Naive thymus-derived CD8-positive, alpha-beta T cell (primary cell): Measurements from ENCODE around the gene ZC3H18. TPM values are rescaled to one million over a fixed set of nuclear protein-coding genes. Genes with fewer than 3 reads are reported as not detected.

Experiments
- ATAC-seq, 2 donors: fragments of 150-1000 bp; cut with Tn5 transposase in 1 of 2; sonication (Bioruptor Pico), chemical (Tn5 transposase) in 1 of 2; 1 replicate in 1 of 2; 2 replicates in 1 of 2; pipeline ENCODE4 v1.10.0; 2021; ENCODE audit warnings: mild to moderate bottlenecking in 2 of 2, moderate library complexity in 2 of 2
- POLR2A ChIA-PET: fragments of 350-600 bp; sonication (Branson Sonifier 250); formaldehyde crosslinking; loops from one replicate; lab custom pipeline; 2021; ENCODE audit warnings: antibody characterized with exemption; lab: Charles Lee
- DNase-seq, 10 donors: peaks; one replicate each; pipeline versions ENCODE4 v3.0.0 to v3.0.0-alpha.2; 2020 to 2022
- H3K27ac Mint-ChIP-seq, 10 donors: one replicate each; pipeline ENCODE4 v1.8.0; 2020 to 2022; ENCODE audit warnings: mild to moderate bottlenecking in 10 of 10, mixed read lengths in 10 of 10, moderate library complexity in 4 of 10, inconsistent platforms in 1 of 10
- H3K27me3 Mint-ChIP-seq, 5 donors: one replicate each; pipeline ENCODE4 v1.8.0; 2021 to 2022; ENCODE audit warnings: mixed read lengths in 5 of 5
- H3K36me3 Mint-ChIP-seq, 3 donors: one replicate each; pipeline ENCODE4 v1.8.0; 2020 to 2022; ENCODE audit warnings: mixed read lengths in 3 of 3, mild to moderate bottlenecking in 2 of 3, inconsistent platforms in 1 of 3
- H3K4me1 Mint-ChIP-seq, 4 donors: one replicate each; pipeline ENCODE4 v1.8.0; 2021 to 2022; ENCODE audit warnings: mixed read lengths in 4 of 4
- H3K4me3 Mint-ChIP-seq, 10 donors: one replicate each; pipeline ENCODE4 v1.8.0; 2020 to 2022; ENCODE audit warnings: mild to moderate bottlenecking in 10 of 10, mixed read lengths in 10 of 10, moderate library complexity in 6 of 10, inconsistent platforms in 1 of 10
- H3K9me3 Mint-ChIP-seq, 9 donors: one replicate each; pipeline ENCODE4 v1.8.0; 2020 to 2022; ENCODE audit warnings: mixed read lengths in 9 of 9, mild to moderate bottlenecking in 3 of 9, inconsistent platforms in 1 of 9, moderate library complexity in 1 of 9
- polyA plus RNA-seq, 3 donors: library from polyadenylated mRNA; unstranded; fragments of 300-500 nt; fragmentation: Illumina TruSeq; gene quantifications; one replicate each; pipeline ENCODE4 v1.2.3, GENCODE V29; 2021
- total RNA-seq, 8 experiments: library from RNA in 2 of 8; stranded (reverse) in 2 of 8; gene quantifications; one replicate each; pipeline ENCODE4 v1.2.3 and lab custom pipeline; 2021 to 2026

The ZC3H18 gene
- total RNA-seq (10 to 100 TPM; 78.7 to 81.2 TPM), polyA plus RNA-seq (10 to 100 TPM in 2 of 3 donors, 1 to 10 TPM in 1; 7.3 to 25.1 (median 15.9) TPM), total RNA-seq (lab: John Stamatoyannopoulos, UW) (77.6 to 130 (median 98.5) reads per million in 6 experiments)

- Mint-ChIP-seq H3K27me3 (no peaks in the 10 kb centered on the region), H3K9me3 (no peaks in the 10 kb centered on the region), H3K4me1 (peaks cover 2 to 47% (median 32%) of the 10 kb centered on the region in 4 donors), H3K36me3 (peaks cover 0 to 20% (median 4%) of the 10 kb centered on the region in 3 donors), H3K27ac (peak within 1 kb of the TSS; percentile 78 to 95 (median 92)), H3K4me3 (peak within 1 kb of the TSS; percentile 81 to 94 (median 88))
- POLR2A ChIA-PET, result interaction anchor here (0.6 to 2.1 kb wide), 17 partner anchors 15 to 804 kb away, joined by 3 to 27 read pairs (median 4); partner anchors contain the start of genes BANP, GALNS, KLHDC4 and MVD
- ATAC-seq, result peak; percentile 86 to 87
- peak; percentile 88 to 100 (median 96) for DNase-seq
Measured at GRCh38 chr16:88569985-88570690, at the start of gene ZC3H18. ZC3H18 (plus strand) TSS chr16:88570403; CDS start chr16:88577124, 6,721 bp downstream.

GRCh38 chr16:88521674-88522073, 48.5 kb upstream of the ZC3H18 start:
- Mint-ChIP-seq H3K9me3 (peaks cover 0 to 31% (median 0%) of the 10 kb centered on the region in 9 donors), H3K4me3 (no peak overlapping the region), H3K36me3 (no peaks in the 10 kb centered on the region), H3K4me1 (peaks cover 0 to 15% (median 7%) of the 10 kb centered on the region in 4 donors), H3K27ac (peak overlapping the region in 3 of 10 donors; percentile 15 to 79 (median 66)), H3K27me3 (no peaks in the 10 kb centered on the region)
- POLR2A ChIA-PET, result no interaction called here
- DNase-seq, result no peak
- ATAC-seq, result no peak

DNA sequence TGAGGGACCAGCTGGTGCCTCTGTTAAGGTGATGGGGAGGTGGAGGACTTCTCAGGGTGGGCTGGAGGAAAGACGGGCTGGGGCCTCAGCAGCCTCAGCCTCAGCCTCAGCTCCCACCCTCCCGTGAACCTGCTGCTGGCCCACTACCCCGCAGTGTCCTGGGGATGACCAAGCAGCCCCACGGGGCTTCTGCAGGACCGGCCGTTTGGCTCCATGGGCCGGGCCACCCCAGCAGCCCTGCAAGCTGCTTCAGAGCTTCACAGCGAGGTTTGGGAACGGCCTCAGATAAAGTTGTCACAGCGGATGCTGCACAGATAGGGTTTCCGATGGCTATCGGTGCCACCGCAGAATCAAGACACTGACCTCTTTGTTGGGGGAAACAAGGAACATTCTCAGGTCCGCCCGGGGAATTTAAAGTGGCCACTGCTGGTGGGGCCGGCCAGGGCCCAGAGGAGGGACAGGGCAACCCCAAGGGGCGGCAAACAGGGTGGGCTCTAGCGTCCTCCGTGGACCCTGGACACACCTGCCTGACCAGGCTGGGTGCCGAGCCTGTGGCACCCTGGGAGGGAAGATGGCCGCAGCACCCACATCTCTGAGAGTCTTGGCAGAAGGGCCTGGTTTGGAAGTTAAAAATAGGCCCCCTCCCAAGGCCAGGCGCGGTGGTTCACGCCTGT, 47.8 kb upstream of the ZC3H18 start:
- H3K27ac Mint-ChIP-seq, result peak overlapping the region in 6 of 10 donors; percentile 6 to 66 (median 56)
- no peak for ATAC-seq

GRCh38 chr16:88523309-88524161, 46.7 kb upstream of the ZC3H18 start:
- no peaks in the 10 kb centered on the region for H3K36me3 Mint-ChIP-seq
- H3K4me3 Mint-ChIP-seq, result no peak overlapping the region
- H3K9me3 Mint-ChIP-seq, result peaks cover 0 to 13% (median 0%) of the 10 kb centered on the region in 9 donors
- DNase-seq, result no peak
- H3K4me1 Mint-ChIP-seq, result peaks cover 0 to 9% (median 8%) of the 10 kb centered on the region in 4 donors
- no peak for ATAC-seq
- H3K27ac Mint-ChIP-seq, result no peak overlapping the region
- POLR2A ChIA-PET, result no interaction called here
- no peaks in the 10 kb centered on the region for H3K27me3 Mint-ChIP-seq

More for the DNA sequence above, 47.8 kb upstream of the ZC3H18 start:
- H3K4me1 Mint-ChIP-seq, result peaks cover 0 to 12% (median 7%) of the 10 kb centered on the region in 4 donors
- H3K27me3 Mint-ChIP-seq, result no peaks in the 10 kb centered on the region
- POLR2A ChIA-PET, result interaction anchor here (0.5 kb wide), 1 partner anchor 719 kb away, joined by 4 read pairs; no protein-coding TSS in a partner anchor
- H3K36me3 Mint-ChIP-seq, result no peaks in the 10 kb centered on the region
- peaks cover 0 to 24% (median 0%) of the 10 kb centered on the region in 9 donors for H3K9me3 Mint-ChIP-seq
- no peak overlapping the region for H3K4me3 Mint-ChIP-seq
- DNase-seq, result no peak

DNA sequence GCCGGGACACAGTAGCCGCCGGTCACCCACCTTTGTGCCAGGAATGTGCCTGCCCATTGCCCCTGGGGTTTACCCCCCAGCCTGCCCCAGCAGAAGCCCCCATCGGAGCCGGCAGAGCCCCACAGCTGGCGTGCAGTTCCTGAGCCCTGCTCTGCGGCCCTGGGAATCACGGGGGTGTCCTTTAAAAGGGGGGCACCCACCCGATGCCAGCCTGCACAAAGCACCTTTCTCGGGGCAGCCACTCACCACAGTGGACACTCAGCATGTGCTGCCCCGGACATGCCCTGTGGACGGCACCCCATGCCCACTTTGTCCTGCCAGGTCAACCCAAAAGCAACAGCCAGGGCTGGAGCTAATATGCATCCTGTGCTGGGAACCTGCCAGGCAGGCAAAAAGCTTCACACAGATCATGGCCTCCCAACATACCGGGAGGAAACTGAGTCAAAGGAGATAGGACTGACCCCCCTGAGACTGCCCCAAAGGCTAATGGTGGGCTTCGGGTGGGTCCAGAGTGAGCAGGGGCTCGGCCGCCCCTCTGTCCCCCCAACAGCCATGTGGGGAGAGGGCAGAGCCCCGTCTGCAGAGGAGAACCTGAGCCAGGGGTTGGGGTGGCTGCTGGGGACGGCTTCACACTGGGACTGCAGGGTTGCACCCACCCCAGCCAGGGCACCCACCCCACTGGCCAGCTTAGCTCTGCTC, 45.8 kb upstream of the ZC3H18 start:
- Mint-ChIP-seq H3K4me1 (peaks cover 0 to 9% (median 6%) of the 10 kb centered on the region in 4 donors), H3K27ac (peak overlapping the region in 3 of 10 donors; percentile 7 to 67 (median 41)), H3K27me3 (no peaks in the 10 kb centered on the region), H3K36me3 (no peaks in the 10 kb centered on the region), H3K9me3 (peaks cover 0 to 4% (median 0%) of the 10 kb centered on the region in 9 donors), H3K4me3 (no peak overlapping the region)
- POLR2A ChIA-PET, result no interaction called here
- ATAC-seq (no peak), DNase-seq (no peak)

GRCh38 chr16:88524973-88525662, 45.1 kb upstream of the ZC3H18 start:
- peaks cover 0 to 9% (median 6%) of the 10 kb centered on the region in 4 donors for H3K4me1 Mint-ChIP-seq
- peak overlapping the region in 6 of 10 donors; percentile 19 to 92 (median 56) for H3K27ac Mint-ChIP-seq
- H3K36me3 Mint-ChIP-seq, result no peaks in the 10 kb centered on the region
- no peak for ATAC-seq
- DNase-seq, result no peak
- H3K27me3 Mint-ChIP-seq, result no peaks in the 10 kb centered on the region
- no peak overlapping the region for H3K4me3 Mint-ChIP-seq
- POLR2A ChIA-PET, result no interaction called here
- H3K9me3 Mint-ChIP-seq, result no peaks in the 10 kb centered on the region

DNA sequence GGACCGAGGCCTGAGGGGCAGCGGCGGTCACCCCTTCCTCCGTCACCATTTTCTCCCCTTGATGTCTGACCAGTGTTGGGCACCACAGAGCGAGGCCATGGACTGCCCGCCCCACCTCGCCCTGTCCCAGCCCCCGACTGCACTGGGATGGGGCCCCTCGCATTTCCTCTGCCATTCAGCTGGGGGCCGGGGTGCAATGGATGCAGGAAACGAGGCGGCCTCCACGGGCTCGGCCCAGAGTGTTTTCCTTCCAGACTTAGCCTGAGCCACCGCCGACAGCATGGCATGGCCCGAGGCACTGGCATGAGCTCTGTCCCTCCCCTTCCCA, 44.6 kb upstream of the ZC3H18 start:
- peak overlapping the region in 4 of 10 donors; percentile 53 to 92 (median 62) for H3K27ac Mint-ChIP-seq
- POLR2A ChIA-PET, result no interaction called here

DNA sequence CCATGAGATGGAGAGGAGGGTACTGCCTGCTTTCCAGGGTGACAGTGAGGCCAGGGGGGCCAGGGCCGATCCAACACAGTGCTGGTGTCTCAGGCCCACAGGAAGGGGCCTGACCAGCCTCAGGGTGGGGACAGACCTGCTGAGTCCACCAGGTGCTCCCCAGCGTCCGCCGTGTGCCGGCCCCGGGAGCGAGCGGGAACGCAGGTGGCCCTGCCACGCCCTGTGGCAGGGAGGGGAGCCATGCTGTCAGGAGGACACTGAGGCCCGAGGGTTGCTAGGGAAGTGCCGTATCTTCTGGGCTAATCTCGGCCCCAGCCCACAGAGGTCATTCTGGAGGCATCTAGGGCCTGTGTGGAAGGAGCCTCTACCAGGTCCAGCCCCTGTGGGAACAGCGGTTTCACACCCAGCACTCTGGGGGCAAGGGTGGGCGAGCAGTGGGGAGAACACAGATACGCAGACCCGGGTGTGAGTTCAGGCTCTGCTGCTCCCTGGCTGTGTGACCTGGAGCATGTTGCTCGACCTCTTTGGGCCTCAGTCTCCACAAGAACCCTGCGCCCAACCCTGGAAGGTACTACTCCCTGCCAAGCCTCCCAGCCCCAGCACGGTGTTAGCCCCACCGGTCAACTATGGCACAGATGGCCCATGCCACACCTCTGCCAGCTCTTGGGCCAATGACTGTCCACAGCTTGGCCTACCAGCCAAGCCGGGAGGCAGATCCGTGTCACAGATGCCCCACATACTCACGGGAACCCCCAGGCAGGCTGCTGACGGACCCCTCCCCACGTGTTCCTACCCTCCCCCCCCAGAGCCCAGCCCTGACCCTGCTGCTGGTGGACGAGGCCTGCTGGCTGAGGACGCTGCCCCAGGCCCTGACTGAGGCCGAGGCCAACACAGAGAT, 43.9 kb upstream of the ZC3H18 start:
- POLR2A ChIA-PET, result no interaction called here
- H3K9me3 Mint-ChIP-seq, result no peaks in the 10 kb centered on the region
- H3K36me3 Mint-ChIP-seq, result no peaks in the 10 kb centered on the region
- ATAC-seq, result no peak
- peaks cover 0 to 9% (median 4%) of the 10 kb centered on the region in 4 donors for H3K4me1 Mint-ChIP-seq
- H3K4me3 Mint-ChIP-seq, result no peak overlapping the region
- no peak for DNase-seq
- H3K27me3 Mint-ChIP-seq, result no peaks in the 10 kb centered on the region
- H3K27ac Mint-ChIP-seq, result no peak overlapping the region

More for the DNA sequence above, 44.6 kb upstream of the ZC3H18 start:
- Mint-ChIP-seq H3K27me3 (no peaks in the 10 kb centered on the region), H3K4me3 (no peak overlapping the region), H3K36me3 (no peaks in the 10 kb centered on the region), H3K4me1 (peaks cover 0 to 9% (median 4%) of the 10 kb centered on the region in 4 donors), H3K9me3 (no peaks in the 10 kb centered on the region)
- no peak for ATAC-seq
- DNase-seq, result no peak

GRCh38 chr16:88526906-88527185, 43.4 kb upstream of the ZC3H18 start:
- H3K4me1 Mint-ChIP-seq, result peaks cover 0 to 9% (median 4%) of the 10 kb centered on the region in 4 donors
- H3K27ac Mint-ChIP-seq, result no peak overlapping the region
- H3K4me3 Mint-ChIP-seq, result no peak overlapping the region
- ATAC-seq, result no peak
- no peaks in the 10 kb centered on the region for H3K36me3 Mint-ChIP-seq
- H3K27me3 Mint-ChIP-seq, result no peaks in the 10 kb centered on the region
- POLR2A ChIA-PET, result no interaction called here
- DNase-seq, result no peak
- no peaks in the 10 kb centered on the region for H3K9me3 Mint-ChIP-seq

DNA sequence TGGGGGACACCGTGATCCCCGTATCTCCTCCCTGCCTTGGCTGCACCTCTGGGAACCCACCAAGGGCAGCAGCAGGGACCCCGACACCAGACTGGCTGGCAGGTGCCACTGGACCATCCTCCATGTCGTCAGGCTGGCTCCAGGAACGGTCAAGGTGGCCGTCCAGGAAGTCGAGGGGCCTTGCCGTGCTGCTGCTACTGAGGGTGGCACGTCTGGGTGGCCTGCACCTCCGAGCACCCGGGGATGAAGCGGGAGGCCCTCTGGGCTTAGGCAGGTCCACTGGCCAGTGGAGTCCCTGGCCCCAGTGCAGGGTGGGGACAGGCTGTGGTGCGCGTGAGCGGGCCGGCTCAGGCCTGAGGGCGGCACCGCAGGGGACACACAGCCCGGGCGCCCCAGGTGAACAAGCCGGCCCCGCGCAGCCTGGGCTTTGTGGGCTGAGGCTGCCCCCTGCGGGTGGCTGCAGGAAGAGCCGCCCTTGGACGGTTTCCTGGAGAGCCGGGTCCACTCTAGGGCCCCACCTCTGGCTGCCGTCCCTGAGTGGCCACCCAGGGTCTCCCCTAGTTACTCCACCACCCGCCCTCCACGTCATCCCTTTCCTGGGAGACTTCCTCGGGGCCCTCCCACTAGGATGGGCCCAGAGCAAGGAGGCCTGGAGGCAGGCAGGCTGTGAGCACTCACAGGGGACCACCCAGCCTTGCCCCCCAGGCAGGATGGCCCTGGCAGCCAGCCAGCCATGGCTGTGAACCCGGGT, 42.8 kb upstream of the ZC3H18 start:
- ATAC-seq, result peak; percentile 74 to 89
- peak in 9 of 10 donors; percentile 27 to 72 (median 61) for DNase-seq
- Mint-ChIP-seq H3K4me3 (no peak overlapping the region), H3K27me3 (no peaks in the 10 kb centered on the region), H3K9me3 (no peaks in the 10 kb centered on the region), H3K36me3 (no peaks in the 10 kb centered on the region), H3K4me1 (peaks cover 0 to 9% (median 5%) of the 10 kb centered on the region in 4 donors), H3K27ac (no peak overlapping the region)
- POLR2A ChIA-PET, result no interaction called here
